Activated naive CD4-positive, alpha-beta T cell (primary cell): ENCODE results near the gene PTPRT.

Experiments used
- DNase-seq, 4 experiments: peaks; one replicate each; lab custom pipeline; 2025; lab: John Stamatoyannopoulos, UW

PTPRT gene

GRCh38 chr20:42113236-42113635 is 1076.5 kb downstream of the PTPRT start:
- DNase-seq, result no peak

- DNase-seq, result no peak
Measured at GRCh38 chr20:42112161-42112560, 1077.5 kb downstream of the PTPRT start.

- no peak for DNase-seq
Measured at GRCh38 chr20:42111349-42111748, 1078.4 kb downstream of the PTPRT start.

DNA sequence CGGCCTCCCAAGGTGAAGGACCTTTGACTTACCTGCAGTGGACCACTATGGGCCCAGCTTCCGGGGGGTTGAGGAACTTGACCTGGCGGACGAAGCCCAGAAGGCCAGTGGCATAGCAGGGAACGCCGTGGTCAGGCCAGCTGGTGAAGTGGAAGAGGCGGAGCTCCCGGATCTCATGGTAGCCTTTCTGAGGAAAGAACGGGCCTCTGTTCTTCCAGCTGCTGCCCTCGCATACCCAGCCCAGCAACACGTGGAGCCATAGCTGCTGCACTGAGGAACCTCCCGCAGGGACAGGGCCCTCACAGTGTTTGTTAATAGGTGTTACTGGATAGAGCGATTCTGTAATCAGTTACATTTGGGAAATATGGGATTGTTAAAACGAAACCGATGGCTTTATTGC is 1079.4 kb downstream of the PTPRT start:
- no peak for DNase-seq

DNA sequence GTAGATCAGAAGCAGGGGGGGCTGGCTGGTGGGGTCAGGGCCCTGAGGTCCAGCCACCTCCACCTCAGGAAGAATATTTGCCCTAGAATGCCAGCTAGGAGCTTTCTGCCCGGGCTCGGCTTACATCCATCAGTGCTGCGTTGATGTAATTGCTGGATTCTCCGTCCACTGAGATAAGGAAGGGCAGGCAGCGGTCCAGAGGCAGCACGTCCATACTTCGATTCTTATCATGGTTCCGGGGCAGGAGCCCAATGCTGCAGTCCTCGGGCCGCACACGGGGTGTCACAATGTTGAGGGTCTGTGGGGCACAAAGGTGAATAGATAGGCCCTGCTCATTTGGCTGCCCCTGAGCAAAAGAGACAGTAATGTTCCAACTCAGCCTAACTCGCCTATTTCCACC is 1087.7 kb downstream of the PTPRT start:
- DNase-seq, result no peak

- no peak for DNase-seq
Measured at GRCh38 chr20:42100137-42100704, 1089.5 kb downstream of the PTPRT start.

DNA sequence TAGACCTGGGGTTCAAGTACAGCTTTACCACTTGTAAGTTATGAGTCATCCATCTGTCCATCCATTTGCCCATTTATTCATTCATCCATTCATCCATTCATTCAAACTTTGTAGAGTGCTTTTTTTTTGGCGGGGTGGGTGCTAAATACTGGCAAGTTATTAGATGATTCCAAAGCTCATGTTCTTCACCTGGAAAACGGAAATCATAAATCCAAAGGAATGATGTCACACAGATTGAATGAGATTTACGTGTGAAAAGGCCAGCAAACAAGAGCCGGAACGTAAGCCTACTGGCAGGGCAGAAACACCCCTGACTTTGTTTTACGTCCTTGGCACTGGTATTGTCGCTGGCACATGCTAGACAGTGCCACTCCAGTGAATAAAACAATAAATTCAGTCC is 1090.6 kb downstream of the PTPRT start:
- DNase-seq, result no peak

DNA sequence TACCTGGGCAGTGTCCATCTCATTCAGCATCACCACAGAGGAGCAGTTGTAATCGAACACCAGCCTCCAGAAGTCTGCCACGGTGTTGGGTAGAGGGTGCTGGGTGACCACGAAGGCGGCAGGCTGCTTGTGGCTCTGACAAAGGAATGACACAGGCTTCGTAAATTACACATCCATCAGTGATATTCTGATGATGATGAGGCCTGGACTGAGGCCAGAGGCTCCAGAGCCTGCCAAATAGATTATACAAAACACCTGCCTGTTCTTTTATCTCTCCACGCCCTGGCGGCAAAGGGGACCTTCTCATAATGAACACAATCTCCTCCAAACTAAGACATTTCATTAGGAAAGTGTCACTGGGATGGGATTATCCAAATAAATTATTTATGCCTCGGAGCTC is 1091.3 kb downstream of the PTPRT start:
- DNase-seq, result no peak

DNA sequence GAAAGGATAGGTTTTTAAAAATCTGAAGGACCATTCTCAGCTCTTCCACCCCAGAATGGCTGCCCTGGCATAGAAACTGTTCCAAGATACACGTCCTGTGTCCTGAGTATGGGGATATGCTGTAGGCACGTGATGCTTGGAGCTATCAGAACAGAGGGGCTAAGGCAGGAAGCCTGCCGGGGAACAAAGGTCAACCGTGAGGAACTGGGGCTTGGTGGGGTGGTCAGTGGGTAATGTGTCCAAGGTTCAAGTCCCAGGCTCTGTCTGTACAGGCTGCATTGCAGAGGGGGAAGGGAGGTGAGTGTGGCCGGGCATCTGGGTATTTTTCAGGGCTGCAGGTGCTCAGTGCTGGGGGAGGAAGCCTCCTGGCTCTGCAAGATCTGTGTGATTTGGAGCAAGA is 1092.0 kb downstream of the PTPRT start:
- DNase-seq, result no peak

DNA sequence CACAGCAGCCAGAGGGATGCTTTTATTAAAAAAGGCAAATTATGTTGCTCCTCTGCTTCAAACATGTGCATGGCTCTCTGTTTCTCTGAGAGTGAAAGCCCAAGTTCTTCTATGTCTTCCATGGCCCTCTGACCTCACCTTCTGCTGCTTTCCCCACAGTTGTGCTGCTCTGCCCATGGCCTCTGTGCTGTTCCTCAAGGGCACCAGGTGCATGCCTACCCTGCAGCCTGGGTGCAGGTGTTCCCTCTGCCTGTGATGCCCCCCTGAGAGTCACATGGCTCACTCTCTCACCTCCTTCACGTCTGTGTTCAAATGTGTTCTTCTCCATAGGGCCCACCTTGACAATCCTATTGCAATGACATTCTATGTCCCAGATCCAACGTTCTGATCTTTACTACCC is 1094.5 kb downstream of the PTPRT start:
- no peak for DNase-seq

DNA sequence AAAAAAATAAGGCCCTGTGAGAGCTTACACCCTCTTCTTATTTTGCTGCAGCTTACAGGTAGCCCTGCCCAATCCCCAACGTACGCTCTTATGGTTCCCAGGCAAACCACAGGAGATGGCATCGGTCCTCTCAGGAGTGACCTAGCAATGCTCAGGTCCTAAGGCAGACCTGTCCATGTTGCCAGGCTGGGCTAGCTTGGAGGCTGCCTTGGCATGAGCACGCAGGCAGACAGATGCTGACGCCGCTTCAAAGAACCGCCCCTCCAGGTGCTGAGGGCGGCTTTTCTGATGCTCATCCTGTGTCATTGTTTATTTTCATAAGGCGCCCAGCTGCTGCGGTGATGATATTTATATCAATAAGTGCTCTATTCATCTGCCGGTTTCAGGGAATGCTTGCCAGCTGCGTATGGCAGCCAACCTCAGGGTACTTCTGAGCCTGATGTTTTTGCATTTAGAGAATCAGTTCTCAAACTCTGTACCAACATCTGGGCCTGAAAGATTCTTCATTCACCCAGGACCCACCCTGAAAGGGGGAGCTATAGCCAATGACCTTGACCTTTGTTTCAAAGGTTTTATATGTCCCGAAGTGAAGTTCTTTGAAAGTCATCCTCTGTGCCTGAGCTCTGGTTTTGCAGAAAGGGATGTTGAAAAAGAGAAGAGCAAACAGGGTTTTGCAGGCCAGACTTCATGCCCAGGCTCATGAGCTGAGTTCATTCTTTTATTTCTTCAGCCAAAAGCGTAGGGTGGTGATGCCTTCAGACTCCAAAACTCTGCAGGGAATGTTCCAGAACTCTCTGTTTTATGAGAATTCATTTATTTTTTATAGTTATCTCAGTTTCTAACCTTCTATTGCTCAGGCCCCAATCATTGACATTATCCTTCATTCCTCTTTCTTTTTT is 1095.9 kb downstream of the PTPRT start:
- DNase-seq, result no peak

- no peak for DNase-seq
Measured at GRCh38 chr20:42093041-42093440, 1096.7 kb downstream of the PTPRT start.

DNA sequence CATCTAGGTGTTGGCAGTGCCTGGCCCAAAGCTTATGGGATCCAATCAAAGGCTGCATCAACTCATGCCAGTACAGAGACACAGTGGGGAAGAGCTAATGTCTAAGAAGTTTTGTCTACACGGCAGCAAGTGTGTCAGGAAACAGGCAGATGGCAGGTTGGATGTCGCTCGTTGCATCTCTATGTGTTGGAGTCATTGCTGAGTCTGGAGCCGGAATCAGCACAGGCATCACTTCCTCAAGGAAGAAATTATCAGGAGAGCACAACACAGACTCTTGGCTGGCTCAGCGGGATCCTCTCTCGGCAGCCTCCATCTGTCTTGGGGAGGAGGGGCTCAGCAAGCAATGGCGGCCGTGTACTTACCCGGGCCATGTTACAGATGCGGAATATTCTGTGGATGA is 1104.3 kb downstream of the PTPRT start:
- DNase-seq, result no peak

DNA sequence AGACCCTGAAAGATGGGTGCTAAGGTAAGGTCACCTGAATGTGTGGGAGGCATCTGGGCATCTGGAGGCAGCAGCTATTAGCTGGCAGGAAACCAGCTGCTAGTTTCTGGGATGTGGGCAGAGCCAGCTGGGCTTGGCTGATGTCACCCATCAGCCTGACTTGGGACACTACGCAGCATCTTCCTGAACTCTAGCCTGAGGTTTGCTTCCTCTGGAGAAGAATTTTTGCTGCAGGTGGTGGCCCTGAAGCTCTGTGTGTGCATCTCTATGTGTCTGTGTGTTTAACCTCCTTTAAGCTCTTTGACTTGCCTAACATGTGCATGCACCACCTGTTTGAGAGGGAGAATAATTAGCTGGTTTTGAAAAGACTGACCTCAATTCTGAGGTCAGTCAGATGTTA is 1106.4 kb downstream of the PTPRT start:
- DNase-seq, result no peak

GRCh38 chr20:42082611-42083010 is 1107.1 kb downstream of the PTPRT start:
- DNase-seq, result no peak

GRCh38 chr20:42080956-42081355 is 1108.8 kb downstream of the PTPRT start:
- no peak for DNase-seq

GRCh38 chr20:42074944-42075343 is 1114.8 kb downstream of the PTPRT start:
- no peak for DNase-seq

DNA sequence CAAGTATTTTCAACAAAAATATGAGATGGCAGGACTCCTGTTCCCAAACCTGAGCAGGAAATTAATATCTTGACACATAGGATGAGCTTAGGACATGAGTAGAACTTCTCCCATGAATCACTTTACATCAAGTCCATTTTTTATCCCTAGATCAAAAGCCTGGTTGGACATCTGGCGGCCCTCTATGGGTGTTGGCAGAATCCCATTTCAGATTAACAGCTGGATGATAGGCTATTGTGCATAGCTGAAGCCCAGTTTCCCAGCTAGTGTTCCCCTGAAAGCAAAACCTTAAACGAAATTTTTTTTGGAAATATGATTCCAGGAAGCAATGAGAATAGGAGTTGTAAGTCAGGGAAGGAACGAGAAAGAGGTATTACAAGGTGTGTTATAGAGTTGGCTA is 1122.1 kb downstream of the PTPRT start:
- no peak for DNase-seq

- DNase-seq, result no peak
Measured at GRCh38 chr20:42067174-42067573, 1122.5 kb downstream of the PTPRT start.

- DNase-seq, result no peak
Measured at GRCh38 chr20:42063141-42063540, 1126.6 kb downstream of the PTPRT start.

DNA sequence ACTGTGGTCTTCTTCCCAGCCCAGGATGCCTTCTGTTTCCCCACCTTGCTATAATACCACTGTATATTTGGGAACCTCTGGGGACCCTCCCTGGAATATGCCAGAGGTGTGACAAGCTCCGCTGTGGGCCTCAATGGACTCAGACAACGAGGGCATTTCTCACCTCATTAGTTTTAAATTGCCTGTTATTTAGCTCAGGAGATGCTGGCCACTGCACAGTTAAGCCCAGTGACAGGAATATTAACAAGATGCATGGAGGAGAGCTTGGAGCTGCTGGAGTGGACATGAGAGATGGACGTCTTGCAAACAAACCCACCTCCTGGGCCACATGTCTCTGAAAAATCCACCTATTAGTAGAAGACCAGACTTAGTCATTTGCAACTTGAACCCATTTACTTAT is 1136.4 kb downstream of the PTPRT start:
- DNase-seq, result no peak

- no peak for DNase-seq
Measured at GRCh38 chr20:42051921-42052320, 1137.8 kb downstream of the PTPRT start.

DNA sequence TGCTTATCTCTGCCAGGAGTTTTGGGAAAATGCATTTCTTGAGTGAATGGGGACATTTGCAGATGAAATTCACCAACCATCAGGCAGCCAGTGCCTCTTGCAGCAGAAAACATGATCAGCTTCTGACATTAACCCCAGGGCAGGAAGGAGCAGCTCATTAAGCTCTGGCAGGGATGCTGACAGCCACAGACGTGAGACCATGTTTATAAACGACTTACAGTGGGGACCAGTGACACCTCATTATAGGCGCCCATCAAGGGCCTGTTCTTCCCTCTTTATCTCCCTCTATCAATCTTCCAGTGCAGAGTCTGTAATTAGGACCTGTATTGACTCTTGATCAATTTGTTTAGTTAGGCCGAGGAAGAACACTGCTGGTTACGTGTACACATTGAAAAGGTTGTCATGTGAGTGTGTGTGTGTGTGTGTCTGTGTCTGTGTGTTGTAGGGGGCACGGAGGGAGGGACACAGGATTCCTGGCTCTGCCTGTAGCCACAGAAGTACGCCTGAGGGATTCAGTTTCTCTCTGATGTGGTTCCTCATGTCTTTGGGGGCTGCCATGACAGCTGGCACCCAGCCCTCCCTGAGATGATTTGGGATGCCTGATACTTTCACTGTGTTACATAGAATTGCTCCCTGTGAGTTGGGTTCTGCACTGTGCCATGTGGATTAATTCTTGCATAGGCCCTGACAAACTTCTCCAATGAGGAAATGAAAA is 1143.2 kb downstream of the PTPRT start:
- no peak for DNase-seq
